ENCODE data around the gene SRSF1. TPM values are rescaled to one million over a fixed set of nuclear protein-coding genes. Genes with fewer than 3 reads are reported as not detected.

The SRSF1 gene
- total RNA-seq, 1 experiment from 2014 or later = 434 TPM

DNA sequence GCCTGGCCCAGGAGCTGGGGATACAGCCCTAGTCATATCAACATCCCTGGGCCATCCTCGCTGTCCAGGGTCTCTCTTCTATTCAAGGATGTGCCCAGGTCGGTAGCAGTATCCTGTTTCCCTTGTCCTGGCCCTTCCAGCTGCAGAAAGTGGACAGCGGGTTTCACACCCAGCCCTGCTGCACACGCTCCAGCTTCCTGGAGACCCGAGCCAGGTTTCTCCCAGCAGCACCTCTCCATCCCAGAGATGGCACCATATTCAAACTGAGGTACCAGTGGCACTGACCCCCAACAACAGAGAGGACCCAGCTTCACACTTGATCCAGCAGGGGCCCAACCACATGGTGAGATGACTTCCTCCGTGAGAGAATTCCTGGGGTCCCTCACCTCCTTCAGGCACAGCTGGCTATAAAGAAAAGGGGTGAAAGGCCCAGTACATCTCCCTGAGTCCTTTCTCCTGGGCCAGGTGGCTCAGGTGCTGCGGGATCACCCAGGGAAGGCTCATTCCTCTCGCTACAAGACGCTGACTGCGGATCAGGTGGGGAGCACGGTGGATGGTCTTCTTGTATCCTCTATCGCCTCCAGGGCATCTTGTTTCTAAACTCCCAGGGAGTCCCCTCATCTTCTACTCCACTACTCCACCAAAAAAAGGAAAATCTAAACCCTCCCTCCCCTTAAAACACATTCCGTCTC, 53.2 kb downstream of the SRSF1 start:
- no peaks in the 10 kb centered on the region for H3K9me2 ChIP-seq (ENCODE audit: insufficient read depth)
- peak overlapping the region; percentile 86 for H3K9ac ChIP-seq (ENCODE audit: low read length)
- ChIA-PET RAD21 (ENCODE audit: low non-redundant PET in 1 of 2, low total read pairs in 2 of 2, uncharacterized antibody in 2 of 2, unreplicated experiment in 2 of 2) (interaction anchor here (1.0 to 1.2 kb wide), 3 partner anchors 33 to 93 kb away, joined by 3 to 4 read pairs (median 3); no protein-coding TSS in a partner anchor), CTCF (interaction anchor here (1.5 to 3.9 kb wide), 6 partner anchors 9 to 61 kb away, joined by 5 to 14 read pairs (median 10); no protein-coding TSS in a partner anchor), POLR2A (interaction anchor here (0.9 to 2.8 kb wide), 14 partner anchors 10 to 94 kb away, joined by 3 to 16 read pairs (median 5); partner anchors contain the start of genes SRSF1 and VEZF1)
- peak overlapping the region; percentile 97 for H3K27ac ChIP-seq (ENCODE audit: low read depth, low read length)
- intact Hi-C loops (cut with micrococcal nuclease) = loop anchor here (2.0 to 5.0 kb wide), 2 partner anchors 57 to 95 kb away; no protein-coding TSS in a partner anchor
- H3K79me2 ChIP-seq (ENCODE audit: insufficient read depth, low read length) = peaks cover 51% of the 10 kb centered on the region
- TF ChIP-seq EZH2phosphoT487 (IDR thresholded peaks at IDR 0.05; ENCODE audit: borderline replicate concordance) (no peak), CEBPB (IDR thresholded peaks at IDR 0.05; ENCODE audit: low read depth) (no peak), ZNF274 (IDR thresholded peaks at IDR 0.05; ENCODE audit: low read depth, low read length) (no peak), SRF (IDR thresholded peaks at IDR 0.05; ENCODE audit: low read depth) (no peak), TCF7L2 (IDR thresholded peaks at IDR 0.05; ENCODE audit: borderline replicate concordance, extremely low read depth, insufficient read depth, insufficient read length) (no peak), FOSL1 (IDR thresholded peaks at IDR 0.05; ENCODE audit: low read depth) (no peak), CTCF (IDR thresholded peaks at IDR 0.05 in 2 of 3, conservative IDR thresholded peaks at IDR 0.05 in 1 of 3; ENCODE audit: borderline replicate concordance in 1 of 3, insufficient read depth in 1 of 3, low read depth in 2 of 3, low read length in 2 of 3) (0 out of 6 replicates have a peak, but pooled peaks of 1 of the 3 experiments have one; percentile 2)
- no peak for ATAC-seq
- H3K9me3 ChIP-seq (ENCODE audit: control insufficient read depth in 1 of 2, insufficient read depth in 1 of 2, low read depth in 1 of 2, low read length in 2 of 2) = no peaks in the 10 kb centered on the region
- H3K4me1 ChIP-seq (ENCODE audit: control insufficient read depth in 1 of 2, insufficient read depth in 2 of 2, low read length in 2 of 2) = peaks cover 71 to 81% of the 10 kb centered on the region in 2 experiments
- BruUV-seq (replicated peaks) = TSS peak; percentile 53
- H3K4me3 ChIP-seq (replicated peaks in 1 of 2; ENCODE audit: low read depth in 1 of 2, low read length in 2 of 2) = peak overlapping the region; percentile 75
- no peaks in the 10 kb centered on the region for H3K27me3 ChIP-seq (ENCODE audit: insufficient read depth, low read length)
- H3K36me3 ChIP-seq (ENCODE audit: control insufficient read depth in 1 of 2, insufficient read depth in 2 of 2, low read length in 2 of 2) = peaks cover 0 to 5% of the 10 kb centered on the region in 2 experiments; a peak in 1 of 4 replicates
- peak overlapping the region; percentile 85 for H3K4me2 ChIP-seq (ENCODE audit: low read length)
- no peaks in the 10 kb centered on the region for H4K20me1 ChIP-seq (ENCODE audit: insufficient read depth)
- no peak overlapping the region for H2AFZ ChIP-seq (ENCODE audit: low read depth, low read length, poor library complexity, severe bottlenecking)
- no peak for DNase-seq (ENCODE audit: low read depth, low spot score)

Other genes starting within 250 kb of the SRSF1 start
- 109 TPM for gene MRPS23, start 157.2 kb downstream of the SRSF1 start, total RNA-seq (2021; ENCODE audit: unreplicated experiment)
- 60.2 TPM for gene CUEDC1, start 51.8 kb downstream of the SRSF1 start, total RNA-seq (2021; ENCODE audit: unreplicated experiment)
- gene VEZF1, start 19.0 kb downstream of the SRSF1 start, total RNA-seq (2021; ENCODE audit: unreplicated experiment) = 70.2 TPM
- 54.9 TPM for gene DYNLL2, start 76.2 kb upstream of the SRSF1 start, total RNA-seq (2021; ENCODE audit: unreplicated experiment)
- gene OR4D1, start 141.1 kb upstream of the SRSF1 start, total RNA-seq (2021; ENCODE audit: unreplicated experiment) = not detected
- not detected for gene OR4D2, start 159.7 kb upstream of the SRSF1 start, total RNA-seq (2021; ENCODE audit: unreplicated experiment)
- gene EPX, start 185.5 kb upstream of the SRSF1 start, total RNA-seq (2021; ENCODE audit: unreplicated experiment) = not detected
- 29.8 TPM for gene MKS1, start 212.0 kb upstream of the SRSF1 start, total RNA-seq (2021; ENCODE audit: unreplicated experiment)
- not detected for gene LPO, start 231.3 kb upstream of the SRSF1 start, total RNA-seq (2021; ENCODE audit: unreplicated experiment)